HG03108 (cell line): Measurements from ENCODE around the gene IGSF9B.

Source experiments
- ATAC-seq: cut with Tn5 transposase; IDR thresholded peaks from one replicate; pipeline ENCODE4 v1.9.1; 2021; ENCODE audit warnings: moderate library complexity; ENCODE audit not compliant: unreplicated experiment

Gene IGSF9B

GRCh38 chr11:133985981-133986944 lies 29.5 kb upstream of the IGSF9B start:
- no peak for ATAC-seq

- no peak for ATAC-seq
These were observed 28.1 kb upstream of the IGSF9B start for GRCh38 chr11:133984828-133985227.

- ATAC-seq = no peak
These were observed 27.0 kb upstream of the IGSF9B start for GRCh38 chr11:133983660-133984316.

- ATAC-seq = no peak
These were observed 26.1 kb upstream of the IGSF9B start for GRCh38 chr11:133982876-133983275.

GRCh38 chr11:133982151-133982550 lies 25.4 kb upstream of the IGSF9B start:
- no peak for ATAC-seq

- ATAC-seq = no peak
These were observed 24.4 kb upstream of the IGSF9B start for GRCh38 chr11:133981156-133981555.

- no peak for ATAC-seq
These were observed 23.9 kb upstream of the IGSF9B start for GRCh38 chr11:133980665-133981064.

GRCh38 chr11:133978794-133979193 lies 22.0 kb upstream of the IGSF9B start:
- no peak for ATAC-seq

GRCh38 chr11:133977067-133977677 lies 20.4 kb upstream of the IGSF9B start:
- peak; percentile 95 for ATAC-seq

- no peak for ATAC-seq
These were observed 18.7 kb upstream of the IGSF9B start for GRCh38 chr11:133975488-133975849.

- ATAC-seq = no peak
These were observed 18.2 kb upstream of the IGSF9B start for GRCh38 chr11:133974836-133975487.

- ATAC-seq = no peak
These were observed 15.1 kb upstream of the IGSF9B start for GRCh38 chr11:133971881-133972280.

GRCh38 chr11:133969112-133969511 lies 12.3 kb upstream of the IGSF9B start:
- no peak for ATAC-seq

GRCh38 chr11:133968300-133968699 lies 11.5 kb upstream of the IGSF9B start:
- no peak for ATAC-seq

- no peak for ATAC-seq
These were observed 11.0 kb upstream of the IGSF9B start for GRCh38 chr11:133967599-133968238.

GRCh38 chr11:133966921-133967598 lies 10.3 kb upstream of the IGSF9B start:
- no peak for ATAC-seq

- ATAC-seq = no peak
These were observed 9.4 kb upstream of the IGSF9B start for GRCh38 chr11:133966172-133966651.

GRCh38 chr11:133965031-133965601 lies 8.3 kb upstream of the IGSF9B start:
- no peak for ATAC-seq

- ATAC-seq = no peak
These were observed 7.6 kb upstream of the IGSF9B start for GRCh38 chr11:133964356-133964755.

- ATAC-seq = no peak
These were observed 5.1 kb upstream of the IGSF9B start for GRCh38 chr11:133961890-133962289.
